A549 (cell line): ENCODE results near the gene IL1RN. TPM values are rescaled to one million over a fixed set of nuclear protein-coding genes. Genes with fewer than 3 reads are reported as not detected.
"Not testable (repeated sequence)": the region's sequence is repeated elsewhere in the genome, so short reads cannot be mapped to it uniquely, and the experiment has no call there.

Experiments
- ATAC-seq, 2 experiments: fragments of 200-7000 bp in 1 of 2; fragments of >200 bp in 1 of 2; cut with Nextera tagmentation in 1 of 2; cut with Tn5 transposase in 1 of 2; 3 replicates each; pipeline versions ENCODE4 v1.8.0 to v1.9.1; 2018 to 2020; ENCODE audit warnings: mild to moderate bottlenecking in 1 of 2, moderate library complexity in 1 of 2
- CTCF ChIA-PET: fragments of 300-600 bp; sonication (Branson Sonifier 250); formaldehyde crosslinking; extraction: SDS; loops from one replicate; lab custom pipeline; 2021; ENCODE audit warnings: antibody characterized with exemption, inconsistent platforms; lab: Yijun Ruan, JAX
- POLR2A ChIA-PET: fragments of 350-600 bp; formaldehyde crosslinking; extraction: SDS; loops from one replicate; lab custom pipeline; 2021; ENCODE audit warnings: antibody characterized with exemption, inconsistent platforms; lab: Yijun Ruan, JAX
- DNase-seq, 2 experiments: peaks; one replicate each; pipeline versions ENCODE4 v3.0.0 to v3.0.0-alpha.2; 2011 to 2016; ENCODE audit warnings: low read depth in 1 of 2, low spot score in 1 of 2
- FAIRE-seq: peaks from 2 replicates; lab custom pipeline; 2011; peaks lifted over from hg19 to GRCh38; lab: Jason Lieb, UNC
- H3K27ac ChIP-seq, 2 experiments: fragments of >200 bp; sonication (Bioruptor Twin); formaldehyde crosslinking; 3 replicates each; pipeline ENCODE4 v1.5.1; 2016 to 2017
- H3K4me1 ChIP-seq: fragments of >200 bp; sonication (Bioruptor Twin); formaldehyde crosslinking; 3 replicates; pipeline ENCODE4 v1.6.1; 2016
- H3K4me2 ChIP-seq: fragments of >200 bp; sonication (Bioruptor Twin); formaldehyde crosslinking; 3 replicates; pipeline ENCODE4 v1.6.1; 2016
- H3K4me3 ChIP-seq: fragments of >200 bp; sonication (Bioruptor Twin); formaldehyde crosslinking; 3 replicates; pipeline ENCODE4 v1.5.1; 2016
- H3K9me3 ChIP-seq: fragments of >200 bp; sonication (Bioruptor Twin); formaldehyde crosslinking; 3 replicates; pipeline ENCODE4 v1.6.1; 2016
- BHLHE40 ChIP-seq: IDR thresholded peaks from 2 replicates; pipeline ENCODE4 v1.6.1; 2012; ENCODE audit warnings: low read depth, low read length, inconsistent platforms
- CBX8 ChIP-seq: fragments of 200-600 bp; sonication (generic); IDR thresholded peaks from 2 replicates; pipeline ENCODE4 v1.6.1; 2016
- CEBPB ChIP-seq, 2 experiments: fragments of >200 bp in 1 of 2; sonication (Bioruptor Twin) in 1 of 2; formaldehyde crosslinking in 1 of 2; IDR thresholded peaks; 2 replicates each; pipeline ENCODE4 v1.6.1; 2012 to 2016
- CHD4 ChIP-seq: fragments of 200-600 bp; sonication (generic); IDR thresholded peaks from 2 replicates; pipeline ENCODE4 v1.6.1; 2016; ENCODE audit warnings: antibody characterized with exemption, mild to moderate bottlenecking, borderline replicate concordance
- EHF ChIP-seq: fragments of 250-450 bp; sonication (Bioruptor Pico); IDR thresholded peaks from 2 replicates; pipeline ENCODE4 v1.5.0; 2020; ENCODE audit warnings: mild to moderate bottlenecking
- EHMT2 ChIP-seq: fragments of 200-600 bp; sonication (generic); IDR thresholded peaks from 2 replicates; pipeline ENCODE4 v1.6.1; 2016; ENCODE audit warnings: antibody characterized with exemption, low read depth, mild to moderate bottlenecking, moderate library complexity
- EP300 ChIP-seq, 2 experiments: fragments of >200 bp; sonication (Bioruptor Twin); formaldehyde crosslinking; IDR thresholded peaks; 2 replicates in 1 of 2; 3 replicates in 1 of 2; pipeline ENCODE4 v1.6.1; 2016 to 2017
- ESRRA ChIP-seq: fragments of 150-350 bp; IDR thresholded peaks from 2 replicates; pipeline ENCODE4 v1.6.1; 2014; ENCODE audit warnings: mild to moderate bottlenecking, low read length, borderline replicate concordance
- FOSB ChIP-seq: fragments of 250-450 bp; sonication (Bioruptor Pico); IDR thresholded peaks from 2 replicates; pipeline ENCODE4 v1.5.0; 2020; ENCODE audit warnings: mild to moderate bottlenecking, moderate library complexity
- HOXB5 ChIP-seq: fragments of 250-450 bp; sonication (Bioruptor Pico); IDR thresholded peaks from 2 replicates; pipeline ENCODE4 v1.5.0; 2020; ENCODE audit warnings: mild to moderate bottlenecking, moderate library complexity
- MAFK ChIP-seq: fragments of 450-650 bp; IDR thresholded peaks from 2 replicates; pipeline ENCODE4 v1.6.1; 2014; ENCODE audit not compliant: partially characterized antibody
- MAX ChIP-seq: IDR thresholded peaks from 2 replicates; pipeline ENCODE4 v1.6.1; 2012
- MAZ ChIP-seq: fragments of 150-350 bp; IDR thresholded peaks from 2 replicates; pipeline ENCODE4 v1.6.1; 2014; ENCODE audit warnings: antibody characterized with exemption, low read depth, low read length, borderline replicate concordance
- MYC ChIP-seq: IDR thresholded peaks from 2 replicates; pipeline ENCODE4 v1.6.1; 2012; ENCODE audit warnings: mild to moderate bottlenecking, inconsistent platforms, low read length, improper control_type of control experiment, borderline replicate concordance
- NPAS2 ChIP-seq: fragments of 250-450 bp; sonication (Bioruptor Pico); IDR thresholded peaks from 2 replicates; pipeline ENCODE4 v1.8.0; 2022; ENCODE audit warnings: mild to moderate bottlenecking, moderate library complexity, borderline replicate concordance
- PBX3 ChIP-seq: IDR thresholded peaks from 2 replicates; pipeline ENCODE4 v1.6.1; 2012
- PHF8 ChIP-seq: fragments of 200-600 bp; sonication (generic); IDR thresholded peaks from 2 replicates; pipeline ENCODE4 v1.6.1; 2016; ENCODE audit warnings: low read depth, mild to moderate bottlenecking, antibody characterized with exemption, moderate library complexity, borderline replicate concordance
- RARB ChIP-seq: fragments of 250-450 bp; sonication (Bioruptor Pico); IDR thresholded peaks from 2 replicates; pipeline ENCODE4 v1.8.0; 2021; ENCODE audit warnings: mild to moderate bottlenecking, moderate library complexity
- SREBF2 ChIP-seq: fragments of 450-650 bp; IDR thresholded peaks from 2 replicates; pipeline ENCODE4 v1.6.1; 2014; ENCODE audit warnings: mild to moderate bottlenecking, moderate library complexity
- ZNF302 ChIP-seq: fragments of 250-450 bp; sonication (Bioruptor Pico); IDR thresholded peaks from 2 replicates; pipeline ENCODE4 v1.9.0; 2021; ENCODE audit warnings: inconsistent platforms, mild to moderate bottlenecking, moderate library complexity
- ZSCAN20 ChIP-seq: fragments of 250-450 bp; sonication (Bioruptor Pico); IDR thresholded peaks from 2 replicates; pipeline ENCODE4 v1.8.0; 2022; ENCODE audit warnings: mild to moderate bottlenecking, moderate library complexity
- WGBS: methylation state at CpG from one replicate; pipeline ENCODE4 v1.1.6; 2017; ENCODE audit errors: missing lambda C conversion rate; 5-methylcytosine and 5-hydroxymethylcytosine counted together
- polyA plus RNA-seq, 4 experiments: library from polyadenylated mRNA; depleted of rRNA in 3 of 4; stranded (reverse); fragments of >200 nt; fragmentation: RNase III in 1 of 4; extraction: RNeasy Plus Mini Kit Qiagen cat#74134 plus additional on column Dnase treatment in 1 of 4; gene quantifications; 2 replicates in 3 of 4; 3 replicates in 1 of 4; pipeline ENCODE4 v1.2.3, GENCODE V29; 2011 to 2017

IL1RN gene
- polyA plus RNA-seq, 2 of the 4 experiments (the other 2 are of a cell fraction): 0.13 TPM; not detected in 1

- no peak for FAIRE-seq
- no peak overlapping the region for H3K4me3 ChIP-seq
- no peaks in the 10 kb centered on the region for H3K4me1 ChIP-seq
- ATAC-seq: no peak
- H3K9me3 ChIP-seq: peaks cover 14% of the 10 kb centered on the region
- ChIA-PET POLR2A (no interaction called here), CTCF (interaction anchor here (1.8 to 6.5 kb wide), 2 partner anchors 13 to 46 kb away, joined by 6 to 44 read pairs; no protein-coding TSS in a partner anchor)
- no peak for TF ChIP-seq HOXB5
- TF ChIP-seq PHF8: no peak
- TF ChIP-seq PBX3: no peak
- TF ChIP-seq EP300 (IDR thresholded peaks at IDR 0.05): no peak
- TF ChIP-seq BHLHE40: no peak
- no peak for TF ChIP-seq CEBPB (IDR thresholded peaks at IDR 0.05)
- no peak for TF ChIP-seq MAFK
- TF ChIP-seq EHMT2: no peak
- no peak for TF ChIP-seq MYC
- TF ChIP-seq RARB (CRISPR knock-in tag): no peak
- no peak for TF ChIP-seq ESRRA
- no peak for TF ChIP-seq MAX
- no peak for TF ChIP-seq ZSCAN20 (CRISPR knock-in tag)
- no peak for TF ChIP-seq MAZ
- WGBS: 22% methylated on average over 4 of the region's 4 CpGs
- H3K4me2 ChIP-seq: no peak overlapping the region
- H3K27ac ChIP-seq: no peak overlapping the region
- DNase-seq: no peak
Observed at GRCh38 chr2:113091231-113091896, 36.0 kb upstream of the IL1RN start.

DNA sequence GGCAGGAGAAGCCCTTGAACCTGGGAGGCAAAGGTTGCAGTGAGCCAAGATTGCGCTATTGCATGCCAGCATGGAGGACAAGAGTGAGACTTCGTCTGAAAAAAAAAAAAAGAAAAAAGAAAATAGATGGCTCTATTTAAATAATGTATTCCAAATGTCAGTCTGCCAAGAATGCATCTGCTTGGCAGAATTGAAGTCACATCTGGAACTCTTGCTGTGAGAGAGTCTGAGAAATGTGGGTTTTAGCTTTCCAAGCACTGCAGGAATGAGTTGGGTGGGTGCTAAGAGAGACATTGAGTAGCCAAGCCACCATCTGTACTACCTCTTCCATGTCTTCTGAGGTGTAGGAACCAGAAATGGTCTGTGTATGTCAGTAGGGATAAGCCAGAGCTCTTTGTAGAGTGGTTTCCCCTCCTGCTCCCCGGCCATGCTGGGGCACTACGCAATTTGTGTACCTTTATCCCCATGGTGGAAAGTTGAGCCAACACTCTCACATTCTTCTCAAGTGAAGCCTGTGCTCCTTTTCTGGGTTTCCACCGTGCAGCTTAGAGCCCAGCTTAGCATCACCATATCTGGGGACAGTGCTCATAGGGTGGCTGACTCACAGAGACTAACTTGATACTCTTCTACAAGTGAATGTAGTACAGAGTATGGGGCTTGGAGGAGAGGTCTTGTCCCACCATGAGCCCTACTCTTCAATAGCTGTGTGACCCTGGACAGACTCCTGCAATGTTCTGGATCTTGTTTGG lies 34.4 kb upstream of the IL1RN start:
- peak in 1 of 2 experiments; percentile 39; a peak in 1 of 6 replicates for ATAC-seq
- no peak overlapping the region for H3K27ac ChIP-seq
- H3K4me1 ChIP-seq: no peaks in the 10 kb centered on the region
- TF ChIP-seq CHD4 (no peak), EHF (no peak), CBX8 (no peak), ZNF302 (CRISPR knock-in tag) (no peak)
- no peak for DNase-seq
- ChIA-PET CTCF (interaction anchor here (0.8 to 6.5 kb wide), 3 partner anchors 9 to 111 kb away, joined by 3 to 44 read pairs (median 3); no protein-coding TSS in a partner anchor), POLR2A (no interaction called here)
- no peak overlapping the region for H3K4me3 ChIP-seq
- H3K9me3 ChIP-seq: peaks cover 15% of the 10 kb centered on the region; the same call in 2 of the 3 replicates
- no peak for FAIRE-seq
- 16% methylated on average over 5 of the region's 5 CpGs for WGBS
- no peak overlapping the region for H3K4me2 ChIP-seq

DNA sequence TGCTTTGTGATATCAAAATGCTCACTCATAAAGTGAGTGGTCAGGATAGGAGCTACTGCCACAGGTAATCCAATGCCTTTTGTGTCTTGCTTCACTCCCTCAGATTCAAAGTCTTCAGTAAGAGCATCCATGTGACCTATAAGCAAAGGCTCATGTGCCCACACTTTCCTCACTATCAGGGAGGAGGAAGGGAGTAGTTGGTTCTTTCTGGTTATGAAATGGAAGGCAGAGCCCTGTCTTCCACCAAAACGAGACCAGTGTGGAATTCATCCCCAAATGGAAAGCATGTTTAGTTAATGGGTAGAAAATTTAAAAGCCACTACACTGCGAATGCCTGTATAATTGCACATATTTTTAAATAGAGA lies 33.8 kb upstream of the IL1RN start:
- no peaks in the 10 kb centered on the region for H3K4me1 ChIP-seq
- no peak overlapping the region for H3K27ac ChIP-seq
- WGBS: 10% methylated on average over 2 of the region's 2 CpGs
- H3K4me3 ChIP-seq: no peak overlapping the region
- DNase-seq (no peak), ATAC-seq (no peak)
- TF ChIP-seq MAFK (no peak), FOSB (CRISPR knock-in tag) (no peak), NPAS2 (CRISPR knock-in tag) (no peak), MAZ (no peak), BHLHE40 (no peak), SREBF2 (no peak), ZNF302 (CRISPR knock-in tag) (no peak)
- TF ChIP-seq, all 56 proteins: peak for 0
- Histone ChIP-seq H3K9me3 (peaks cover 15% of the 10 kb centered on the region; the same call in 2 of the 3 replicates), H3K4me2 (no peak overlapping the region)
- CTCF ChIA-PET: interaction anchor here (6.5 kb wide), 1 partner anchor 15 kb away, joined by 44 read pairs; no protein-coding TSS in a partner anchor
- POLR2A ChIA-PET: no interaction called here
- no peak for FAIRE-seq

GRCh38 chr2:113096306-113096705 lies 31.1 kb upstream of the IL1RN start:
- ATAC-seq, POLR2A ChIA-PET, H3K4me2 ChIP-seq, CTCF ChIA-PET, H3K27ac ChIP-seq, FAIRE-seq, DNase-seq, H3K4me3 ChIP-seq, H3K4me1 ChIP-seq: not testable (repeated sequence)
- WGBS: 74% methylated on average over 10 of the region's 14 CpGs
- H3K9me3 ChIP-seq: peaks cover 15% of the 10 kb centered on the region; the same call in 2 of the 3 replicates

DNA sequence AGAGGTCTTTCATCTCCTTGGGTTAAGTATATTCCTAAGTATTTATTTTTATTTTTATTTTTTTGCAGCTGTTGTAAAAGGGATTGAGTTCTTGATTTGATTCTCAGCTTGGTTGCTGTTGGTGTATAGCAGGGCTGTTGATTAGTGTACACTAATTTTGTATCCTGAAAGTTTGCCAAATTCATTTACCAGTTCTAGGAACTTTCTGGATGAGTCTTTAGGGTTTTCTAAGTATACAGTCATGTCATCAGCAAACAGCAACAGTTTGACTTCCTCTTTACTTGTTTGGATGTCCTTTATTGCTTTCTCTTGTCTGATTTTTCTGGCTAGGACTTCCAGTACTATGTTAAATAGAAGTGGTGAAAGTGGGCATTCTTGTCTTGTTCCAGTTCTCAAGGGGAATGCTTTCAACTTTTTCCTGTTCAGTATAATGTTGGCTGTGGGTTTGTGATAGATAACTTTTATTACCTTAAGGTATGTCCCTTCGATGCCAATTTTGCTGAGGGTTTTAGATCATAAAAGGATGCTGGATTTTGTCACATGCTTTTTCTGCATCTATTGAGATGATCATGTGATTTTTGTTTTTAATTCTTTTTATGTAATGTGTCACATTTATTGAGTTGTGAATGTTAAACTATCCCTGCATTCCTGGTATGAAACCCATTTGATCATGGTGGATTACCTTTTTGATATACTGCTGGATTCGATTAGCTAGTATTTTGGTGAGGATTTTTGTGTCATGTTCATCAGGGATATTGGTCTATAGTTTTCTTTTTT lies 30.4 kb upstream of the IL1RN start:
- H3K9me3 ChIP-seq: peaks cover 15% of the 10 kb centered on the region; the same call in 2 of the 3 replicates
- ATAC-seq, DNase-seq, H3K4me1 ChIP-seq, POLR2A ChIA-PET, H3K4me3 ChIP-seq, H3K27ac ChIP-seq, FAIRE-seq, H3K4me2 ChIP-seq: not testable (repeated sequence)
- WGBS: 0% methylated on average over 2 of the region's 2 CpGs
- CTCF ChIA-PET: interaction anchor here (1.9 to 4.1 kb wide), 2 partner anchors 17 to 40 kb away, joined by 5 to 20 read pairs; no protein-coding TSS in a partner anchor
